ENCODE data around the gene TFEB. TPM values are rescaled to one million over a fixed set of nuclear protein-coding genes. Genes with fewer than 3 reads are reported as not detected.

The TFEB gene
- total RNA-seq, 1 donor from 2014 or later = 40.3 TPM

GRCh38 chr6:41655176-41655575 is 80.2 kb downstream of the TFEB start:
- H3K27ac ChIP-seq = no peak overlapping the region
- H3K9me3 ChIP-seq = no peaks in the 10 kb centered on the region
- no peak for TF ChIP-seq CTCF (IDR thresholded peaks at IDR 0.05)
- peaks cover 9% of the 10 kb centered on the region for H3K4me1 ChIP-seq
- DNase-seq (no peak), ATAC-seq (no peak)
- H3K4me3 ChIP-seq = no peak overlapping the region
- intact Hi-C loops (cut with DNase I) = no loop called here
- H3K36me3 ChIP-seq = no peaks in the 10 kb centered on the region
- peaks cover 4% of the 10 kb centered on the region for H3K27me3 ChIP-seq

DNA sequence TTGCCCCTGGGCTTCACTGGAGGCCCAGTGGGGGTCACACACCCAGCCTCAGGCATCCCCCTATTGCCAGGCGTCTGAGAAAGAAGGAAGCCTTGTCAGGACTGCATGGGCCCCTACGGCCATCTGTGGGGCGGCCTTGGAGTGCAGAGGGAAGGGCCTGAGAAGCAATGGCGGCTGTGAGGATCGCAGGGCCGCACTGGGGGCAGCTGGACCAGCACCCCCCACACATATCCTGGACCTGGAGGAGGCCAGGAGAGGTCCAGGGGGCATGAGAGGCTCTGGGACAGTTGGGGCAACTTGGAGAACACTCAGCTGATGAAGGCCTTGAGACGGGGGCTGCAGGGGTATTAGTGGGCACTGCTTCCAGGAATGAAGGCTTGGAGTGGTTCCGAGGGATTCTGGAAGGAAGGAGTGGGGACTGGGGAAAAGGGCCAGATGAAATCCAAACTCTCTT is 80.7 kb downstream of the TFEB start:
- H3K4me1 ChIP-seq = peaks cover 9% of the 10 kb centered on the region
- intact Hi-C loops (cut with DNase I) = no loop called here
- peaks cover 4% of the 10 kb centered on the region for H3K27me3 ChIP-seq
- no peak overlapping the region for H3K4me3 ChIP-seq
- ATAC-seq (no peak), DNase-seq (no peak)
- no peaks in the 10 kb centered on the region for H3K36me3 ChIP-seq
- no peaks in the 10 kb centered on the region for H3K9me3 ChIP-seq
- no peak overlapping the region for H3K27ac ChIP-seq
- TF ChIP-seq CTCF (IDR thresholded peaks at IDR 0.05) = no peak

DNA sequence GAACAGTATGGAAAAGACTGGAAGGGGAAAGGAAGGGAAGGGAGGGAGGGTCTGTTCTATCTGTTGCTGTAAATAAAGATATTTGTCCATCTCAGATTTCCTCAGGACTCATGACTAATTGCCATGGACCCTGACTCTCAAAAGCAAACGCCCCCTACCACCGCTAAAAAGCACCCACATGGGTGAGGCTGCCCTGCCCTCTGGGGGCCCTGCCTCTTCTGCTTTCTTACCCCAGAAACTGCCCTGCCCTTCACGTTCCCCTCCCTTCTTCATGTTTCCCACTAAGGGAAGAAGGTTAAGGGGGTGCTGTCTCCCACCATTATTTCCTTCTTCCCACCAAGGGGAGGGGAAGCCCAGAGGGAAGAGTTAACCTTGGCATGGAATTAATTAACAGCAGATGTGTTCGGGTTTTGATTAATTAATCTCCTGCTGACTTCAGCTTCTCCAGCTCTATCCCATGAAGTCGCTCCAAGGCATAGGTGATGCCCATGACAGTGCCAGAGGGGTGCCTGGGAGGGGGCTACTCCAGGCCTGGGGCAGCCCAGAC is 81.2 kb downstream of the TFEB start:
- TF ChIP-seq CTCF (IDR thresholded peaks at IDR 0.05) = no peak
- Histone ChIP-seq H3K4me1 (peaks cover 9% of the 10 kb centered on the region), H3K27ac (no peak overlapping the region), H3K36me3 (no peaks in the 10 kb centered on the region), H3K4me3 (no peak overlapping the region), H3K27me3 (peaks cover 4% of the 10 kb centered on the region), H3K9me3 (no peaks in the 10 kb centered on the region)
- DNase-seq = no peak
- intact Hi-C loops (cut with DNase I) = no loop called here
- no peak for ATAC-seq

GRCh38 chr6:41653691-41654090 is 81.7 kb downstream of the TFEB start:
- no peak overlapping the region for H3K27ac ChIP-seq
- H3K36me3 ChIP-seq = no peaks in the 10 kb centered on the region
- TF ChIP-seq CTCF (IDR thresholded peaks at IDR 0.05) = no peak
- H3K4me3 ChIP-seq = no peak overlapping the region
- no peaks in the 10 kb centered on the region for H3K9me3 ChIP-seq
- H3K4me1 ChIP-seq = peaks cover 9% of the 10 kb centered on the region
- DNase-seq = no peak
- intact Hi-C loops (cut with DNase I) = no loop called here
- no peak for ATAC-seq
- H3K27me3 ChIP-seq = peaks cover 3% of the 10 kb centered on the region

DNA sequence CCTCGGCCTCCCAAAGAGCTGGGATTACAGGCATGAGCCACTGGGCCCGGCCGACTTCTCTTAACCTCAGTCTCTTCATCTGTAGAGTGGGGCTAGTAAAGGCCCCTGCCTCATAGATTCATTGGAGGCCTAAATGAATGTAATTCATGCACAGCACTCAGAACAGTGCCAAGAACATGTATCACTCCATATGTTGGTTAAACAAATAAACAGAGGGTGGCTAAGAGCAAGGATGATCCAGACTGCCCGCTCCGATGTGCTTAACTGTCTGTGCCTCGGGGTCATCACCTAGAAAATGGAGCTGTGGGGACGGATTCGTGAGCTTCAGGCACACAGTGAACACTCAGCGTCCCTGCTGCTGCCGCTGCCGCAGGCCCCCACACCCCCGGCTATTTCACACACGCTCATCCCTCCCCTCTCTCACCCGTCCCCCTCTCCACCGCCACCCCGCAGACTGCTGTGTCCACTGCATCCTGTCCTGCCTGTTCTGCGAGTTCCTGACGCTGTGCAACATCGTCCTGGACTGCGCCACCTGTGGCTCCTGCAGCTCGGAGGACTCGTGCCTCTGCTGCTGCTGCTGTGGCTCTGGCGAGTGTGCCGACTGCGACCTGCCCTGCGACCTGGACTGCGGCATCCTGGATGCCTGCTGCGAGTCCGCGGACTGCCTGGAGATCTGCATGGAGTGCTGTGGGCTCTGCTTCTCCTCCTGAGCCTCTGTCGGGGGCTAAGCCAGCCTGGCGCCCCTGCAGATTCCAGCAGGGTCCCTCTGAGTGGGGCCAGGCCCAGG is 82.3 kb downstream of the TFEB start:
- Histone ChIP-seq H3K36me3 (no peaks in the 10 kb centered on the region), H3K9me3 (no peaks in the 10 kb centered on the region), H3K27me3 (no peaks in the 10 kb centered on the region), H3K27ac (no peak overlapping the region), H3K4me3 (no peak overlapping the region), H3K4me1 (peaks cover 9% of the 10 kb centered on the region)
- TF ChIP-seq CTCF (IDR thresholded peaks at IDR 0.05) = no peak
- peak; percentile 50 for ATAC-seq
- DNase-seq = peak; percentile 23
- intact Hi-C loops (cut with DNase I) = no loop called here
